ENCODE results near the gene AK5. TPM values are rescaled to one million over a fixed set of nuclear protein-coding genes. Genes with fewer than 3 reads are reported as not detected.

AK5 gene
- total and polyA plus RNA-seq, 2 of the 4 experiments (the other 2 are of a cell fraction): 22.5 to 25.8 TPM

GRCh38 chr1:77394166-77394565 lies 112.3 kb downstream of the AK5 start:
- peak overlapping the region in 1 of 2 experiments; percentile 4; a peak in 1 of 4 replicates for H4K8ac ChIP-seq (ENCODE audit: low read depth in 2 of 2, low read length in 2 of 2)
- H3K79me1 ChIP-seq (ENCODE audit: low read depth in 1 of 2, low read length in 2 of 2): peaks cover 0 to 32% of the 10 kb centered on the region in 2 experiments; a peak in 2 of 4 replicates
- no peak overlapping the region for H3K23ac ChIP-seq (ENCODE audit: low read depth, low read length)
- dilution Hi-C loops (cut with HindIII; ENCODE audit: low sequenced_read_pairs, unreplicated experiment): no loop called here
- BruUV-seq (replicated peaks): no TSS peak
- peak overlapping the region; percentile 89 for H2BK5ac ChIP-seq (ENCODE audit: low read depth, low read length, poor library complexity, severe bottlenecking)
- H4K20me1 ChIP-seq (ENCODE audit: insufficient read depth, low read length): no peaks in the 10 kb centered on the region
- no peak overlapping the region for H3K27ac ChIP-seq (ENCODE audit: insufficient read depth, low read length)
- no peak overlapping the region; the same call in 1 of the 2 replicates for H3K18ac ChIP-seq (ENCODE audit: low read depth, low read length)
- H2AK9ac ChIP-seq (replicated peaks; ENCODE audit: low read depth, low read length, poor library complexity): no peak overlapping the region
- peak overlapping the region; percentile 39; the same call in 1 of the 2 replicates for H4K5ac ChIP-seq (ENCODE audit: low read depth, low read length)
- DNase-seq (peak; percentile 76), ATAC-seq (ENCODE audit: low read depth) (peak; percentile 62)
- H3K9me3 ChIP-seq (ENCODE audit: control insufficient read depth, insufficient read depth, low read length): no peaks in the 10 kb centered on the region
- H2BK15ac ChIP-seq (ENCODE audit: low read depth, low read length): no peak overlapping the region
- H2AFZ ChIP-seq (replicated peaks; ENCODE audit: low read length, poor library complexity): no peak overlapping the region
- no peak overlapping the region for H3K56ac ChIP-seq (ENCODE audit: extremely low read depth, insufficient read depth, low read length)
- intact Hi-C loops (cut with micrococcal nuclease): no loop called here
- H3K36me3 ChIP-seq (ENCODE audit: control insufficient read depth, insufficient read depth, low read length): no peaks in the 10 kb centered on the region
- H3K4me2 ChIP-seq (ENCODE audit: low read depth, low read length): peak overlapping the region; percentile 29; the same call in 1 of the 2 replicates
- H3K9me1 ChIP-seq (ENCODE audit: insufficient read depth, low read length): peaks cover 8% of the 10 kb centered on the region; the same call in 1 of the 2 replicates
- H3K27me3 ChIP-seq (ENCODE audit: control insufficient read depth, insufficient read depth, low read length): no peaks in the 10 kb centered on the region
- no peak overlapping the region; the same call in 1 of the 2 replicates for H3K9ac ChIP-seq (ENCODE audit: low read depth, low read length)
- ChIA-PET POLR2A (ENCODE audit: unreplicated experiment) (no interaction called here), CTCF (interaction anchor here (0.7 kb wide), 1 partner anchor 11 kb away, joined by 3 read pairs; no protein-coding TSS in a partner anchor)
- 0 out of 2 replicates have a peak, but pooled peaks cover 1% of the 10 kb centered on the region for H3K4me1 ChIP-seq (ENCODE audit: control insufficient read depth, insufficient read depth, low read length)
- no peak overlapping the region for H2BK20ac ChIP-seq (ENCODE audit: low read depth, low read length)
- H2AK5ac ChIP-seq (ENCODE audit: low read depth, low read length): no peak overlapping the region
- TF ChIP-seq MAZ (IDR thresholded peaks at IDR 0.05; ENCODE audit: borderline replicate concordance, low read depth, low read length): no peak
- TF ChIP-seq MXI1 (IDR thresholded peaks at IDR 0.05; ENCODE audit: borderline replicate concordance, low read depth, low read length): no peak
- no peak for TF ChIP-seq POLR2A (IDR thresholded peaks at IDR 0.05; ENCODE audit: low read depth, low read length)
- WGBS, 2 experiments (ENCODE audit: extremely low coverage in 2 of 2, insufficient read length in 1 of 2): no CpG with 5 or more reads among the region's 2 CpGs
- no peak overlapping the region for H3K4me3 ChIP-seq (ENCODE audit: insufficient read depth, low read depth, low read length)
- no peak overlapping the region for H2BK120ac ChIP-seq (ENCODE audit: low read depth, low read length)
- no peak overlapping the region for H4K91ac ChIP-seq (ENCODE audit: insufficient read depth, low read depth, low read length)
- in situ Hi-C loops (cut with MboI; ENCODE audit: low sequenced_read_pairs): no loop called here
- peak overlapping the region; percentile 48; the same call in 1 of the 2 replicates for H3K14ac ChIP-seq (replicated peaks; ENCODE audit: low read depth, low read length)
- H3K4ac ChIP-seq (ENCODE audit: low read depth, low read length): peak overlapping the region; percentile 5; the same call in 1 of the 2 replicates
